Metanephros (tissue), 2 donors: Measurements from ENCODE around the gene CCNF. TPM values are rescaled to one million over a fixed set of nuclear protein-coding genes. Genes with fewer than 3 reads are reported as not detected.

Experiments
- small RNA-seq: library from RNA; depleted of rRNA; stranded (forward); fragments of <200 nt; gene quantifications from one replicate; pipeline ENCODE3, GENCODE V24; 2014; ENCODE audit warnings: low replicate concordance
- total RNA-seq: library from RNA; depleted of rRNA; stranded (reverse); fragments of >200 nt; gene quantifications from one replicate; pipeline ENCODE4 v1.2.3, GENCODE V29; 2014

The CCNF gene, protein sequence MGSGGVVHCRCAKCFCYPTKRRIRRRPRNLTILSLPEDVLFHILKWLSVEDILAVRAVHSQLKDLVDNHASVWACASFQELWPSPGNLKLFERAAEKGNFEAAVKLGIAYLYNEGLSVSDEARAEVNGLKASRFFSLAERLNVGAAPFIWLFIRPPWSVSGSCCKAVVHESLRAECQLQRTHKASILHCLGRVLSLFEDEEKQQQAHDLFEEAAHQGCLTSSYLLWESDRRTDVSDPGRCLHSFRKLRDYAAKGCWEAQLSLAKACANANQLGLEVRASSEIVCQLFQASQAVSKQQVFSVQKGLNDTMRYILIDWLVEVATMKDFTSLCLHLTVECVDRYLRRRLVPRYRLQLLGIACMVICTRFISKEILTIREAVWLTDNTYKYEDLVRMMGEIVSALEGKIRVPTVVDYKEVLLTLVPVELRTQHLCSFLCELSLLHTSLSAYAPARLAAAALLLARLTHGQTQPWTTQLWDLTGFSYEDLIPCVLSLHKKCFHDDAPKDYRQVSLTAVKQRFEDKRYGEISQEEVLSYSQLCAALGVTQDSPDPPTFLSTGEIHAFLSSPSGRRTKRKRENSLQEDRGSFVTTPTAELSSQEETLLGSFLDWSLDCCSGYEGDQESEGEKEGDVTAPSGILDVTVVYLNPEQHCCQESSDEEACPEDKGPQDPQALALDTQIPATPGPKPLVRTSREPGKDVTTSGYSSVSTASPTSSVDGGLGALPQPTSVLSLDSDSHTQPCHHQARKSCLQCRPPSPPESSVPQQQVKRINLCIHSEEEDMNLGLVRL
- 10.5 TPM for total RNA-seq

DNA sequence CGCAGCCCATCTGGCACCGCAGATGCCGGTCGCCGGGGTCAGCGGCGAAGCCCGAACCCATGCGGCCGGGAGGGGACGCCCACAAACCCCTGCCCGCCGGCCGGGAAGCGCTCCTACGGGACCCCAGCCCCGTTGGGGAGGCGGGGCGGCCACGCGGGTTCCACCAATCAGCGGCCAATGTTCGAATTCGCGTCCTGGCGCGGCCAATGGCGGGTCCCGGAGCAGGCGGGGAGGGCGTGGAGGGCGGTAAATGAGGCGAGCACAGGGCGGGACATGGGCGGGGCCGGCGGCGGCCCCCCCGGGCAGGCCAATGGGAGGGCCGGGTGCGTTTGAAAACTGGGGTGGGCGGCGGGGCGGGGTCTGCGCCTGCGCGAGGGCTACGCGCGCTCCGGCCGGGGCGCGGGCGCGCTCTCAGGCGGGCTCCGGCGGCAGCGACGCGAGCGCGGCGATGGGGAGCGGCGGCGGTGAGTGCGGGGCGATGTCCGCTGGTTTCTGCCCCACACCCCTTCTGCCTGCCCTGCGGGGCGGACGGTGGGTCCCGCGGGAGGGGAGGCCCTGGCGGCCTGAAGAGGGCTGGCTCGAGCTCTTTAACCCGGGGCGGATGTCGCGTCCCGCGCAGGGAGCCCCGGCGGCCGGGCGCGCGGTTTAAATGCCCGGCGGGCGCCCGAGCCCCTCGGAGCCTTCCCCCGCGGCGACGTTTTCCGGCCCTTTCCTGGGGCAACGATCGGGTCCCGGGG is at the start of gene CCNF:
Gene CCNF, plus strand, starts transcription at position 414 of the 737 bp plus-strand sequence. Its CDS starts 35 bp downstream, at position 449.

DNA sequence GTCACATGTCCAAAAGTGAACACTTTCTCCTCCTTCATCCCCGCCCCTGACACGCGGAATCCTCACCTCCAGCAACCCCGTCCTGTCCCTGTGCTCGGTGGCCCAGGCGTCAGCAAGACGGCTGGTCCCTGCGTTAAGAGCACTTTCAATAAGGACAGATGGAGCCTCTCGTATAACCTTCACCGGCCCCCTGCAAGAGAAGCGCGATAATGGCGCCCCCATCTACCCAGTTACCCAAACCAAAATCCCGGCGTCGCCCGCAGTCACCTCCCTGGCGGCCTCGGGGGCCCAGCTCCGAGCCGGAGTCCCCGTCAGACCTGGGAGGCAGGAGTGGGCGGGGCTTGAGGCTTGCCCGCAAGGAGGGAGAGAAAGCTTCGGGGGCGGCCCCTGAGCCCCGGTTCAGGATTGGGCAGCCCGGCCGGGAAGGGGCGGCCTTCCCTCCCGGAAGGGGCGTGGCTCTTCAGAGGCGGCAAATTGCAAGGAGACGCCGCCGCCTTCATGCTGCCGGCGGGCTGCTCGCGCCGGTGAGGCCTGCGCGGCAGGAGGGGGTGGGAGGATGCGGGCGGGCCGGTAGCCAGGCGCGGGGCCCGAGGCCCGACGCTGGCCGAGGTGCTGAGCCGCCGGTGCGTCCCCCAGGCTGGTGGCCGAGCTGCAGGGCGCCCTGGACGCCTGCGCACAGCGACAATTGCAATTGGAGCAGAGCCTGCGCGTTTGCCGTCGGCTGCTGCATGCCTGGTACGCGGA is 30.6 kb downstream of the CCNF start, which contains the start of gene TEDC2:
Gene TEDC2, plus strand, starts transcription at position 463 of the 744 bp plus-strand sequence. Its CDS starts 36 bp downstream, at position 499.

DNA sequence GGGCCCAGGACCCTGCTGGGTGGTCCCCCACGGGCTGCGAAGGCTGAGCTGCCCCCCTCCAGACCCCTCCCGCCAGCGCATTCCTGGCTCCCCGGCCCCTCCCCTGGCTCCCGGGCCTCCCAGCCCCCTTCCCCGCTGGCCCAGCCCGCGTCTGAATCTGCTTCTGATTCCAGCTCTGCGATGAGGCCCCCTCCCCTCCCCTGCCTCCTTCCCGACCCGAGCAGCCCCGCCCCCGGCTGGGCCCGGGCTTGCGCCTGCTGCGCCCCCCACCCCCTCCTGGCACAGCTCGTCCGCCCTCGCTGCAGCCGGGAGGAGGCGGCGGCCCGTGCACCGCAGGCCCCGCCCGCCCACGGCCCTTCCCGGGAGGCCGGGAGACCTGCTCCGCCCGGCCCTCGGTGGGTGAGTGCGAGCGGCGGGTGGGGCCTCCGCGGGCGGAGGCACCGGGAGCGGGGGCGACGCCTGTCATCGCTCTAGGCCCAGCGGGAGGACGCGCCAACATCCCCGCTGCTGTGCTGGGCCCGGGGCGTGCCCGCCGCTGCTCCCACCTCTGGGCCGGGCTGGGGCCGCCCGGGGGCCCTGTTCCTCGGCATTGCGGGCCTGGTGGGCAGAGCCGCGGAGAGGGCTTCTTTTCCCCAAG is 41.9 kb downstream of the CCNF start, which contains the start of gene NTN3:
Gene NTN3, plus strand, starts transcription at position 282 of the 637 bp plus-strand sequence. CDS start 405 bp downstream, outside the sequence.

DNA sequence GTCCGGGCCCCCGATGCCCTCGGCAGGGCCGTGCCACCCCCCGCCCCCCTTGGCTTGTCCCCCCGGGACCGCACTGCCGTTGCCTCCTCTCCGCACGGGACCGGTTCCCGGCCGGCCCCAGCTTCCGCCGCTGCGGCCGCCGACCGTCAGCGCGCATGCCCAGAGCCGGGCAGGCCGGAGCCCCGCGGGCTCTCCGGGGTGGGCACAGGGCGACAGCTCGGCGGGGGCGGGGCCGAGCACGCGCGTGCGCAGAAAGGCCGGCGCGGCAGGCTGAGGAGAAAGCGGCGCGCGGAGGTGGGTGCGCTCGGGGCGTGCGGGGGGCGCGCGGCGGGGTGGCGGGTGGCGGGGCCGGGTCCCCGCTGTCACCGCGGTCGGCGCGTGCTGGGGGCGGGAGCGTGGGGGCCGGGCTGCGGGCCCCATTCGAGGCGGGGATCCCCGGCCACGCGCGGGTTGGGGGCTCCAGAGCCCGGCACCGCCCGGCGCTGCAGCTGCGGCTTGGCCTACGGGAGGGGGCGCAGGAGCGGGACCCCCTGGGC is 45.7 kb downstream of the CCNF start, which contains the start of gene TBC1D24:
Gene TBC1D24, plus strand, starts transcription at position 251 of the 536 bp plus-strand sequence. CDS start 21,022 bp downstream, outside the sequence.

Small RNAs within 50 kb of the gene (small RNA-seq; reads per million reads assigned to genes)
- gene MIR6768: not detected

Other genes starting within 250 kb of the CCNF start
- gene CASKIN1, start 232.8 kb upstream of the CCNF start, total RNA-seq: 1.6 TPM
- 31.9 TPM for gene MLST8, start 224.0 kb upstream of the CCNF start, total RNA-seq
- gene BRICD5, start 218.6 kb upstream of the CCNF start, total RNA-seq: 5.4 TPM
- gene PGP, start 214.6 kb upstream of the CCNF start, total RNA-seq: 14.0 TPM
- gene E4F1, start 205.9 kb upstream of the CCNF start, total RNA-seq: 37.2 TPM
- 1.3 TPM for gene DNASE1L2, start 193.0 kb upstream of the CCNF start, total RNA-seq
- gene ECI1, start 177.9 kb upstream of the CCNF start, total RNA-seq: 51.0 TPM
- gene RNPS1, start 161.3 kb upstream of the CCNF start, total RNA-seq: 78.3 TPM
- 7.3 TPM for gene ABCA3, start 88.7 kb upstream of the CCNF start, total RNA-seq
- gene TEDC2, start 30.7 kb downstream of the CCNF start, total RNA-seq: 10.8 TPM
- 13.0 TPM for gene NTN3, start 41.9 kb downstream of the CCNF start, total RNA-seq
- gene TBC1D24, start 45.7 kb downstream of the CCNF start, total RNA-seq: 24.3 TPM
- 46.2 TPM for gene ATP6V0C, start 84.5 kb downstream of the CCNF start, total RNA-seq
- gene AMDHD2, start 90.9 kb downstream of the CCNF start, total RNA-seq: 50.0 TPM
- gene CEMP1, start 102.0 kb downstream of the CCNF start, total RNA-seq: 1.1 TPM
- gene PDPK1, start 108.6 kb downstream of the CCNF start, total RNA-seq: 31.5 TPM